SU-DHL-6 (cell line): ENCODE measurements around the gene PDE7B.

Experiments
- H2AFZ ChIP-seq: fragments of 200-600 bp; sonication (generic); 2 replicates; pipeline ENCODE4 v1.6.1; 2014; ENCODE audit warnings: low read depth, mild to moderate bottlenecking, moderate library complexity, mixed read lengths, antibody characterized with exemption, low read length; ENCODE audit not compliant: severe bottlenecking
- H3F3A ChIP-seq: fragments of 200-600 bp; shearing (Covaris generic); 2 replicates; pipeline ENCODE4 v1.6.0; 2016; ENCODE audit warnings: antibody characterized with exemption, mild to moderate bottlenecking; ENCODE audit not compliant: insufficient read depth
- H3K27ac ChIP-seq: fragments of 200-600 bp; sonication (generic); 2 replicates; pipeline ENCODE4 v1.5.1; 2016; ENCODE audit warnings: low read depth, mild to moderate bottlenecking, low read length, moderate library complexity, mixed read lengths
- H3K27me3 ChIP-seq: fragments of 200-600 bp; sonication (generic), shearing (Covaris generic); 2 replicates; pipeline ENCODE4 v1.6.0; 2014; ENCODE audit warnings: mild to moderate bottlenecking, low read length
- H3K36me3 ChIP-seq: fragments of 200-600 bp; sonication (generic); 2 replicates; pipeline ENCODE4 v1.6.1; 2014; ENCODE audit warnings: mild to moderate bottlenecking, low read length, mixed read lengths
- H3K4me2 ChIP-seq: fragments of 300-600, 200-600 bp; shearing (Covaris generic), sonication (generic); 2 replicates; pipeline ENCODE4 v1.6.0; 2014; ENCODE audit warnings: low read length, low read depth, mild to moderate bottlenecking; ENCODE audit not compliant: poor library complexity, severe bottlenecking
- H3K4me3 ChIP-seq: fragments of 200-600 bp; sonication (generic); 2 replicates; pipeline ENCODE4 v1.5.1; 2014; ENCODE audit warnings: antibody characterized with exemption, low read length, mild to moderate bottlenecking, mixed read lengths; ENCODE audit not compliant: insufficient read depth, poor library complexity, severe bottlenecking
- H3K79me2 ChIP-seq: fragments of 200-600 bp; sonication (generic); 2 replicates; pipeline ENCODE4 v1.6.1; 2014; ENCODE audit warnings: mild to moderate bottlenecking, low read length, moderate library complexity; ENCODE audit not compliant: insufficient read depth
- H3K9ac ChIP-seq: fragments of 200-600 bp; sonication (generic); 2 replicates; pipeline ENCODE4 v1.7.0; 2014; ENCODE audit warnings: mild to moderate bottlenecking, low read length
- H3K9me2 ChIP-seq: fragments of 200-600 bp; sonication (generic); replicated peaks from 2 replicates; pipeline ENCODE4 v1.6.1; 2014; ENCODE audit warnings: low read length; ENCODE audit not compliant: insufficient read depth
- H3K9me3 ChIP-seq: fragments of 200-600 bp; sonication (generic); 2 replicates; pipeline ENCODE4 v1.6.1; 2014; ENCODE audit warnings: low read length, mixed read lengths; ENCODE audit not compliant: insufficient read depth
- H4K20me1 ChIP-seq: fragments of 200-600 bp; sonication (generic); 2 replicates; pipeline ENCODE4 v1.6.1; 2014; ENCODE audit warnings: low read depth, mild to moderate bottlenecking, antibody characterized with exemption, low read length, moderate library complexity, mixed read lengths
- EZH2phosphoT487 ChIP-seq: fragments of 200-600 bp; sonication (generic), shearing (Covaris generic); conservative IDR thresholded peaks from 2 replicates; pipeline ENCODE4 v1.6.1; 2018; ENCODE audit warnings: mild to moderate bottlenecking, antibody characterized with exemption, low read length, moderate library complexity, mixed read lengths
- TF ChIP-seq, protein P1 (sequence below): fragments of 200-600 bp; sonication (generic); IDR thresholded peaks from one replicate; pipeline ENCODE4 v1.5.1; 2017; ENCODE audit warnings: antibody characterized with exemption, mild to moderate bottlenecking, low read length, moderate library complexity; ENCODE audit not compliant: insufficient read depth, poor library complexity, severe bottlenecking

The PDE7B gene

DNA sequence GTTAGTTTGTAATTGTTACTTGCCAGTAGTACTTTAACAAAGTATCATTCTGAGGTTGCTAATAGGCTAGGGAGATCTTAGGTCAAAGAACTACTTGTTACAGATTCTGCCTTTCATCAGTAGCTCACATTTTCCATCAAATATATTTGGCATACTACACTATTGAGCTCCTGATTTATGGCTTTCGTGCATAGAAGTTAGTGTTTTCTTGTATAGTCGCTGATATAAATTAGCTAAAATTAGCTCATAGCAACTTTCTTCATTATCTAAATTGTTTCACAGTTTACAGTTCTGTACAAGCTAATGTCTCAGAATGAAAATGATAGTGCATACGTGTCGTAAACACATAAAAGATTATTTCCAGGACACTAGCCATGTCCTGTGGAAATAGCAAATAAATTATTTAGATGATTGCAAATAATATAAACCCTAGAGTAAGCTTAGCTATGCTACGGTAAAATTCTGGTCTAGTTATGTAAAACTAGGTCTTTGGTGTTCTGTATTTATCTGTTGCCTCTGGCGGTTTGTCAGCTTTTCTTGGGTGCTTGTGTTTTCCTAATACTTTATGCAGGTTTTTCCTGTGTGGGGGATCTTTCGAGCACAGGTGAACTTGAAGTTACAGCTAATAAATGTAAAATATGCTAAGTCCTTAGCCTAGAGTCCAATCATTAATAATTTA is 15.1 kb downstream of the PDE7B start:
- Histone ChIP-seq H3K27me3 (no peaks in the 10 kb centered on the region), H3K27ac (no peak overlapping the region), H3K36me3 (no peaks in the 10 kb centered on the region; the same call in 1 of the 2 replicates), H3K9me3 (no peaks in the 10 kb centered on the region), H3K4me3 (no peak overlapping the region), H3F3A (no peaks in the 10 kb centered on the region), H4K20me1 (no peaks in the 10 kb centered on the region), H3K9me2 (no peaks in the 10 kb centered on the region), H3K9ac (no peak overlapping the region), H3K79me2 (no peaks in the 10 kb centered on the region), H3K4me2 (no peak overlapping the region), H2AFZ (no peak overlapping the region)
- TF ChIP-seq, protein P1, sequence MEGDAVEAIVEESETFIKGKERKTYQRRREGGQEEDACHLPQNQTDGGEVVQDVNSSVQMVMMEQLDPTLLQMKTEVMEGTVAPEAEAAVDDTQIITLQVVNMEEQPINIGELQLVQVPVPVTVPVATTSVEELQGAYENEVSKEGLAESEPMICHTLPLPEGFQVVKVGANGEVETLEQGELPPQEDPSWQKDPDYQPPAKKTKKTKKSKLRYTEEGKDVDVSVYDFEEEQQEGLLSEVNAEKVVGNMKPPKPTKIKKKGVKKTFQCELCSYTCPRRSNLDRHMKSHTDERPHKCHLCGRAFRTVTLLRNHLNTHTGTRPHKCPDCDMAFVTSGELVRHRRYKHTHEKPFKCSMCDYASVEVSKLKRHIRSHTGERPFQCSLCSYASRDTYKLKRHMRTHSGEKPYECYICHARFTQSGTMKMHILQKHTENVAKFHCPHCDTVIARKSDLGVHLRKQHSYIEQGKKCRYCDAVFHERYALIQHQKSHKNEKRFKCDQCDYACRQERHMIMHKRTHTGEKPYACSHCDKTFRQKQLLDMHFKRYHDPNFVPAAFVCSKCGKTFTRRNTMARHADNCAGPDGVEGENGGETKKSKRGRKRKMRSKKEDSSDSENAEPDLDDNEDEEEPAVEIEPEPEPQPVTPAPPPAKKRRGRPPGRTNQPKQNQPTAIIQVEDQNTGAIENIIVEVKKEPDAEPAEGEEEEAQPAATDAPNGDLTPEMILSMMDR = no peak
- TF ChIP-seq EZH2phosphoT487 = no peak

DNA sequence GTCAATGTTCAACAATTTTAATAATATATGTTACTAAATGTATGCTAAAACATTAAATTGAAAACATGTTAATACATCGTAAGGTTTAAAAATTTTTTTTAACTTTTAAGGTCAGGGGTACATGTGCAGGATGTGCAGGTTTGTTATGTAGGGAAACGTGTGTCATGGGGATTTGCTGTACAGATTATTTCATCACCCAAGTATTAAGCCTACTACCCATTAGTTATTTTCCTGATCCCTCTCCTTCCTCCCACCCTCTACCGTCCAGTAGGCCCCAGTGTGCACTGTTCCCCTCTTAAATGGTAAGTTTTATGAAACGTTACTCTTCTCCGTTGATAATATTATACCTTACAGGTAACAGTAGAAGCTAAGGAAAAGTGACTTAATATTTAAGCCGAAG is 15.8 kb downstream of the PDE7B start:
- Histone ChIP-seq H3K4me2 (no peak overlapping the region), H3K36me3 (no peaks in the 10 kb centered on the region; the same call in 1 of the 2 replicates), H4K20me1 (no peaks in the 10 kb centered on the region), H3K4me3 (no peak overlapping the region), H3K79me2 (no peaks in the 10 kb centered on the region), H3F3A (no peaks in the 10 kb centered on the region), H2AFZ (no peak overlapping the region), H3K9ac (no peak overlapping the region), H3K9me2 (no peaks in the 10 kb centered on the region), H3K27ac (no peak overlapping the region), H3K9me3 (no peaks in the 10 kb centered on the region), H3K27me3 (no peaks in the 10 kb centered on the region)
- TF ChIP-seq, protein P1 = no peak
- TF ChIP-seq EZH2phosphoT487 = no peak

DNA sequence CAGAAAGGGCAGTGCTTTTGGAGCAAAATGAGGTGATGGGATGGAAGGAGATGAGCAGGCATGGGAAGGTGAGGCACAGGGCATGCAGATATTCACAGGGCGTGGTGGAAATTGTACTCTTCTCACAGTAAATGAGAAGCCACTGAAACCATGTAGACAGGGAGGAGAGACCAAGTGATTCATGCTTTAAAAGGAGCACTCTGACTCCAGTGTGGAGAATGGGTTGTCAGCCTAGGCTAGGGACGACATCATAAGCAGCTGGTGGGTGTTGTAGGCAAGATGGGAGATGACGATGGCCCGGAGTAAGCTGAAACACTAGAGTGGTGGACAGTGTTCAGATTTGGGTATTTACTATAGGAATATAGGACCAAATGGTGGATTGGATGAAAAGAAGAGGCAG is 18.4 kb downstream of the PDE7B start:
- TF ChIP-seq, protein P1 = no peak
- no peak for TF ChIP-seq EZH2phosphoT487
- H3K9me2 ChIP-seq = no peaks in the 10 kb centered on the region
- no peaks in the 10 kb centered on the region; the same call in 1 of the 2 replicates for H3K36me3 ChIP-seq
- H2AFZ ChIP-seq = no peak overlapping the region
- no peaks in the 10 kb centered on the region for H3K9me3 ChIP-seq
- H3K4me3 ChIP-seq = no peak overlapping the region
- no peaks in the 10 kb centered on the region for H4K20me1 ChIP-seq
- no peaks in the 10 kb centered on the region for H3K79me2 ChIP-seq
- no peak overlapping the region for H3K4me2 ChIP-seq
- no peaks in the 10 kb centered on the region for H3F3A ChIP-seq
- H3K27ac ChIP-seq = no peak overlapping the region
- H3K27me3 ChIP-seq = no peaks in the 10 kb centered on the region
- no peak overlapping the region for H3K9ac ChIP-seq
